ENCODE data around the gene TGFB2.

GRCh38 chr1:218480137-218480536 lies 135.0 kb downstream of the TGFB2 start:
- TF ChIP-seq, protein P1, sequence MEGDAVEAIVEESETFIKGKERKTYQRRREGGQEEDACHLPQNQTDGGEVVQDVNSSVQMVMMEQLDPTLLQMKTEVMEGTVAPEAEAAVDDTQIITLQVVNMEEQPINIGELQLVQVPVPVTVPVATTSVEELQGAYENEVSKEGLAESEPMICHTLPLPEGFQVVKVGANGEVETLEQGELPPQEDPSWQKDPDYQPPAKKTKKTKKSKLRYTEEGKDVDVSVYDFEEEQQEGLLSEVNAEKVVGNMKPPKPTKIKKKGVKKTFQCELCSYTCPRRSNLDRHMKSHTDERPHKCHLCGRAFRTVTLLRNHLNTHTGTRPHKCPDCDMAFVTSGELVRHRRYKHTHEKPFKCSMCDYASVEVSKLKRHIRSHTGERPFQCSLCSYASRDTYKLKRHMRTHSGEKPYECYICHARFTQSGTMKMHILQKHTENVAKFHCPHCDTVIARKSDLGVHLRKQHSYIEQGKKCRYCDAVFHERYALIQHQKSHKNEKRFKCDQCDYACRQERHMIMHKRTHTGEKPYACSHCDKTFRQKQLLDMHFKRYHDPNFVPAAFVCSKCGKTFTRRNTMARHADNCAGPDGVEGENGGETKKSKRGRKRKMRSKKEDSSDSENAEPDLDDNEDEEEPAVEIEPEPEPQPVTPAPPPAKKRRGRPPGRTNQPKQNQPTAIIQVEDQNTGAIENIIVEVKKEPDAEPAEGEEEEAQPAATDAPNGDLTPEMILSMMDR (conservative IDR thresholded peaks at IDR 0.05; ENCODE audit: low read depth in 2 of 2): no peak
- TF ChIP-seq CREB1 (CRISPR knock-in tag; IDR thresholded peaks at IDR 0.05; ENCODE audit: low read depth) (no peak), JUNB (IDR thresholded peaks at IDR 0.05; ENCODE audit: unreplicated experiment) (no peak), EZH2 (IDR thresholded peaks at IDR 0.05; ENCODE audit: low read depth, unreplicated experiment) (no peak), POLR2AphosphoS5 (IDR thresholded peaks at IDR 0.05; ENCODE audit: low read depth) (no peak), STAT1 (IDR thresholded peaks at IDR 0.05; ENCODE audit: unreplicated experiment) (no peak), REST (IDR thresholded peaks at IDR 0.05; ENCODE audit: unreplicated experiment) (no peak), EZH2phosphoT487 (IDR thresholded peaks at IDR 0.05; ENCODE audit: unreplicated experiment) (no peak), ZNF114 (CRISPR knock-in tag; IDR thresholded peaks at IDR 0.05) (no peak), ZNF331 (CRISPR knock-in tag; IDR thresholded peaks at IDR 0.05; ENCODE audit: low read depth) (no peak), NANOG (IDR thresholded peaks at IDR 0.05; ENCODE audit: borderline replicate concordance) (no peak)
- TF ChIP-seq, protein P2, sequence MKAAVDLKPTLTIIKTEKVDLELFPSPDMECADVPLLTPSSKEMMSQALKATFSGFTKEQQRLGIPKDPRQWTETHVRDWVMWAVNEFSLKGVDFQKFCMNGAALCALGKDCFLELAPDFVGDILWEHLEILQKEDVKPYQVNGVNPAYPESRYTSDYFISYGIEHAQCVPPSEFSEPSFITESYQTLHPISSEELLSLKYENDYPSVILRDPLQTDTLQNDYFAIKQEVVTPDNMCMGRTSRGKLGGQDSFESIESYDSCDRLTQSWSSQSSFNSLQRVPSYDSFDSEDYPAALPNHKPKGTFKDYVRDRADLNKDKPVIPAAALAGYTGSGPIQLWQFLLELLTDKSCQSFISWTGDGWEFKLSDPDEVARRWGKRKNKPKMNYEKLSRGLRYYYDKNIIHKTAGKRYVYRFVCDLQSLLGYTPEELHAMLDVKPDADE (IDR thresholded peaks at IDR 0.05): no peak
- TF ChIP-seq, protein P3, sequence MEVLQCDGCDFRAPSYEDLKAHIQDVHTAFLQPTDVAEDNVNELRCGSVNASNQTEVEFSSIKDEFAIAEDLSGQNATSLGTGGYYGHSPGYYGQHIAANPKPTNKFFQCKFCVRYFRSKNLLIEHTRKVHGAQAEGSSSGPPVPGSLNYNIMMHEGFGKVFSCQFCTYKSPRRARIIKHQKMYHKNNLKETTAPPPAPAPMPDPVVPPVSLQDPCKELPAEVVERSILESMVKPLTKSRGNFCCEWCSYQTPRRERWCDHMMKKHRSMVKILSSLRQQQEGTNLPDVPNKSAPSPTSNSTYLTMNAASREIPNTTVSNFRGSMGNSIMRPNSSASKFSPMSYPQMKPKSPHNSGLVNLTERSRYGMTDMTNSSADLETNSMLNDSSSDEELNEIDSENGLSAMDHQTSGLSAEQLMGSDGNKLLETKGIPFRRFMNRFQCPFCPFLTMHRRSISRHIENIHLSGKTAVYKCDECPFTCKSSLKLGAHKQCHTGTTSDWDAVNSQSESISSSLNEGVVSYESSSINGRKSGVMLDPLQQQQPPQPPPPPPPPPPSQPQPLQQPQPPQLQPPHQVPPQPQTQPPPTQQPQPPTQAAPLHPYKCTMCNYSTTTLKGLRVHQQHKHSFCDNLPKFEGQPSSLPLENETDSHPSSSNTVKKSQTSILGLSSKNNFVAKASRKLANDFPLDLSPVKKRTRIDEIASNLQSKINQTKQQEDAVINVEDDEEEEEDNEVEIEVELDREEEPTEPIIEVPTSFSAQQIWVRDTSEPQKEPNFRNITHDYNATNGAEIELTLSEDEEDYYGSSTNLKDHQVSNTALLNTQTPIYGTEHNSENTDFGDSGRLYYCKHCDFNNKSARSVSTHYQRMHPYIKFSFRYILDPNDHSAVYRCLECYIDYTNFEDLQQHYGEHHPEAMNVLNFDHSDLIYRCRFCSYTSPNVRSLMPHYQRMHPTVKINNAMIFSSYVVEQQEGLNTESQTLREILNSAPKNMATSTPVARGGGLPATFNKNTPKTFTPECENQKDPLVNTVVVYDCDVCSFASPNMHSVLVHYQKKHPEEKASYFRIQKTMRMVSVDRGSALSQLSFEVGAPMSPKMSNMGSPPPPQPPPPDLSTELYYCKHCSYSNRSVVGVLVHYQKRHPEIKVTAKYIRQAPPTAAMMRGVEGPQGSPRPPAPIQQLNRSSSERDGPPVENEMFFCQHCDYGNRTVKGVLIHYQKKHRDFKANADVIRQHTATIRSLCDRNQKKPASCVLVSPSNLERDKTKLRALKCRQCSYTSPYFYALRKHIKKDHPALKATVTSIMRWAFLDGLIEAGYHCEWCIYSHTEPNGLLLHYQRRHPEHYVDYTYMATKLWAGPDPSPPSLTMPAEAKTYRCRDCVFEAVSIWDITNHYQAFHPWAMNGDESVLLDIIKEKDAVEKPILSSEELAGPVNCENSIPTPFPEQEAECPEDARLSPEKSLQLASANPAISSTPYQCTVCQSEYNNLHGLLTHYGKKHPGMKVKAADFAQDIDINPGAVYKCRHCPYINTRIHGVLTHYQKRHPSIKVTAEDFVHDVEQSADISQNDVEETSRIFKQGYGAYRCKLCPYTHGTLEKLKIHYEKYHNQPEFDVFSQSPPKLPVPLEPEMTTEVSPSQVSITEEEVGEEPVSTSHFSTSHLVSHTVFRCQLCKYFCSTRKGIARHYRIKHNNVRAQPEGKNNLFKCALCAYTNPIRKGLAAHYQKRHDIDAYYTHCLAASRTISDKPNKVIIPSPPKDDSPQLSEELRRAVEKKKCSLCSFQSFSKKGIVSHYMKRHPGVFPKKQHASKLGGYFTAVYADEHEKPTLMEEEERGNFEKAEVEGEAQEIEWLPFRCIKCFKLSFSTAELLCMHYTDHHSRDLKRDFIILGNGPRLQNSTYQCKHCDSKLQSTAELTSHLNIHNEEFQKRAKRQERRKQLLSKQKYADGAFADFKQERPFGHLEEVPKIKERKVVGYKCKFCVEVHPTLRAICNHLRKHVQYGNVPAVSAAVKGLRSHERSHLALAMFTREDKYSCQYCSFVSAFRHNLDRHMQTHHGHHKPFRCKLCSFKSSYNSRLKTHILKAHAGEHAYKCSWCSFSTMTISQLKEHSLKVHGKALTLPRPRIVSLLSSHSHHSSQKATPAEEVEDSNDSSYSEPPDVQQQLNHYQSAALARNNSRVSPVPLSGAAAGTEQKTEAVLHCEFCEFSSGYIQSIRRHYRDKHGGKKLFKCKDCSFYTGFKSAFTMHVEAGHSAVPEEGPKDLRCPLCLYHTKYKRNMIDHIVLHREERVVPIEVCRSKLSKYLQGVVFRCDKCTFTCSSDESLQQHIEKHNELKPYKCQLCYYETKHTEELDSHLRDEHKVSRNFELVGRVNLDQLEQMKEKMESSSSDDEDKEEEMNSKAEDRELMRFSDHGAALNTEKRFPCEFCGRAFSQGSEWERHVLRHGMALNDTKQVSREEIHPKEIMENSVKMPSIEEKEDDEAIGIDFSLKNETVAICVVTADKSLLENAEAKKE (CRISPR knock-in tag; IDR thresholded peaks at IDR 0.05): no peak

Data from GM23338 (cell line).